Endothelial cell of umbilical vein (primary cell): ENCODE data around the gene CCNJL.

Source experiments
- EZH2 ChIP-seq: IDR thresholded peaks from 2 replicates; pipeline ENCODE4 v1.6.1; 2012; ENCODE audit warnings: borderline replicate concordance, low read depth, mild to moderate bottlenecking, moderate library complexity, low read length, inconsistent platforms; ENCODE audit not compliant: severe bottlenecking
- FOS ChIP-seq: IDR thresholded peaks from 2 replicates; pipeline ENCODE4 v1.6.1; 2011; ENCODE audit warnings: mild to moderate bottlenecking, low read length, moderate library complexity, borderline replicate concordance; ENCODE audit not compliant: insufficient read depth
- JUN ChIP-seq: IDR thresholded peaks from 2 replicates; pipeline ENCODE4 v1.6.1; 2011; ENCODE audit warnings: borderline replicate concordance, low read depth; ENCODE audit not compliant: insufficient read length, insufficient read depth
- MYC ChIP-seq: IDR thresholded peaks from one replicate; pipeline ENCODE4 v1.6.1; 2011; ENCODE audit warnings: mild to moderate bottlenecking, low read depth, low read length
- POLR2A ChIP-seq: IDR thresholded peaks from 2 replicates; pipeline ENCODE4 v1.6.1; 2012; ENCODE audit warnings: low read depth, mild to moderate bottlenecking, control low read depth, low read length
- POLR2AphosphoS5 ChIP-seq: IDR thresholded peaks from 2 replicates; pipeline ENCODE4 v1.6.1; 2012; ENCODE audit warnings: low read depth, mild to moderate bottlenecking, control low read depth, low read length, moderate library complexity; ENCODE audit not compliant: insufficient read depth
- TF ChIP-seq, protein P1 (sequence below), 2 donors: IDR thresholded peaks; 1 replicate in 1 of 2; 2 replicates in 1 of 2; pipeline ENCODE4 v1.5.1; 2011; ENCODE audit warnings: low read length in 2 of 2, mild to moderate bottlenecking in 2 of 2, moderate library complexity in 2 of 2, control low read depth in 1 of 2, inconsistent platforms in 1 of 2, low read depth in 1 of 2; ENCODE audit not compliant: insufficient read depth in 1 of 2; ENCODE audit errors: extremely low read depth in 1 of 2
- TF ChIP-seq, protein P2 (sequence below): IDR thresholded peaks from 2 replicates; pipeline ENCODE4 v1.6.1; 2011; ENCODE audit not compliant: insufficient read depth, insufficient read length

DNA sequence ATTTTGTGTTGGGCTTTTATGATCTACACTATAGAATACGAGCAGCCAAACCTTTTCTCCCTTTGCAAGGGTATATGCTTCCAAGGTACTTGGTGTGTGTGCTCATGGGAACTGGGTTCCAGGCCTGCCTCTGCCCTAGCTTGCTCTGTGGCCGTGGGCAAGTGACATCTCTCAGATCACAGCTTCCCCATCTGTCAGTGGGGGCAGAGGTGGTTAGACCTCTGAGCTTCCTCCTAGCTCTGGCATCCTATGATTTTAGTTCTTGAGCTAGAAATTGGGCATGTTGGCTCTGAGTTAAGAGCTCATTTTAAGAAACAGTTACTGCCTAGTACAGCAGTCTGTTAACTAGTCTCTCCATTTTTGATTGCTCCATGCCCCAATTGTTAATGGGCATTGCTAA lies 12.5 kb upstream of the CCNJL start:
- TF ChIP-seq, protein P1, sequence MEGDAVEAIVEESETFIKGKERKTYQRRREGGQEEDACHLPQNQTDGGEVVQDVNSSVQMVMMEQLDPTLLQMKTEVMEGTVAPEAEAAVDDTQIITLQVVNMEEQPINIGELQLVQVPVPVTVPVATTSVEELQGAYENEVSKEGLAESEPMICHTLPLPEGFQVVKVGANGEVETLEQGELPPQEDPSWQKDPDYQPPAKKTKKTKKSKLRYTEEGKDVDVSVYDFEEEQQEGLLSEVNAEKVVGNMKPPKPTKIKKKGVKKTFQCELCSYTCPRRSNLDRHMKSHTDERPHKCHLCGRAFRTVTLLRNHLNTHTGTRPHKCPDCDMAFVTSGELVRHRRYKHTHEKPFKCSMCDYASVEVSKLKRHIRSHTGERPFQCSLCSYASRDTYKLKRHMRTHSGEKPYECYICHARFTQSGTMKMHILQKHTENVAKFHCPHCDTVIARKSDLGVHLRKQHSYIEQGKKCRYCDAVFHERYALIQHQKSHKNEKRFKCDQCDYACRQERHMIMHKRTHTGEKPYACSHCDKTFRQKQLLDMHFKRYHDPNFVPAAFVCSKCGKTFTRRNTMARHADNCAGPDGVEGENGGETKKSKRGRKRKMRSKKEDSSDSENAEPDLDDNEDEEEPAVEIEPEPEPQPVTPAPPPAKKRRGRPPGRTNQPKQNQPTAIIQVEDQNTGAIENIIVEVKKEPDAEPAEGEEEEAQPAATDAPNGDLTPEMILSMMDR (IDR thresholded peaks at IDR 0.05; ENCODE audit: extremely low read depth in 1 of 2, insufficient read depth in 1 of 2, low read depth in 1 of 2, low read length in 2 of 2): no peak
- TF ChIP-seq POLR2AphosphoS5: no peak
- TF ChIP-seq MYC: no peak
- no peak for TF ChIP-seq POLR2A
- no peak for TF ChIP-seq EZH2
- TF ChIP-seq, protein P2, sequence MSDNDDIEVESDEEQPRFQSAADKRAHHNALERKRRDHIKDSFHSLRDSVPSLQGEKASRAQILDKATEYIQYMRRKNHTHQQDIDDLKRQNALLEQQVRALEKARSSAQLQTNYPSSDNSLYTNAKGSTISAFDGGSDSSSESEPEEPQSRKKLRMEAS: no peak
- TF ChIP-seq FOS: no peak
- no peak for TF ChIP-seq JUN
